ENCODE measurements around the gene PGM2L1.

DNA sequence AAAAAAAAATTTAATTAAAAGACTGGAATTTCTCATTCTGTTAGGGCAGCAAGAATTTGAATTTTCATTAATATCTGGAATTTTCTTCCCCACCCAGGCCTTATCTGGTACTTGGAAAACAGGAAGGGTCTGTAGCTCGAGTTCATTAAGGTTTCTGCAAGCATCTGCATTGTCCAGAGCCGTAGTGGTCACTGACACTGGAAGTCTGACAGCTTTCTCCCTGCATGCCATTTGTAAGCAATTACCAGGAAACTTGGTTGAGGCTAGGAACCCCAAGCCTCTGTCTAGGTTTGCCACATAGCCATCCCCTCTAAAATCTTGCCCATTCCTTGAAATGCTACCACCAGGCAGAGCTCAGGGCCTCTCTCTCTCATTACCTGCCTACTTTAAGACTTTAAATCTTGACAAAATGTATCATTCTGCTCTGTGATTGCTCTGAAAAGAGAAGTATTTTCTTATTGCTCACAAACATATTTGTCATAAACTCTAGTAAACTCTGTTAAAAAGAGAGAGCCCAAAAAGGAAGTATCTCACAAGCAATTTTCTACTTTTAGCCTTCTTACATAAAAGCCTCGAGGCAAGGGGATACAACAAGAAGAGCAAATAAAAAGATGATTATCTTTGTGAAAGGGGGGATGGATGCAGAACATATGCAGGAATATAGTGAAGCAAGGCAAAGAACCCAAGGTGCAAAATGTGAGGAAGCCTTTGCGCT, 5.5 kb upstream of the PGM2L1 start:
- no peak for TF ChIP-seq POLR2A (IDR thresholded peaks at IDR 0.05)
- TF ChIP-seq, protein P1, sequence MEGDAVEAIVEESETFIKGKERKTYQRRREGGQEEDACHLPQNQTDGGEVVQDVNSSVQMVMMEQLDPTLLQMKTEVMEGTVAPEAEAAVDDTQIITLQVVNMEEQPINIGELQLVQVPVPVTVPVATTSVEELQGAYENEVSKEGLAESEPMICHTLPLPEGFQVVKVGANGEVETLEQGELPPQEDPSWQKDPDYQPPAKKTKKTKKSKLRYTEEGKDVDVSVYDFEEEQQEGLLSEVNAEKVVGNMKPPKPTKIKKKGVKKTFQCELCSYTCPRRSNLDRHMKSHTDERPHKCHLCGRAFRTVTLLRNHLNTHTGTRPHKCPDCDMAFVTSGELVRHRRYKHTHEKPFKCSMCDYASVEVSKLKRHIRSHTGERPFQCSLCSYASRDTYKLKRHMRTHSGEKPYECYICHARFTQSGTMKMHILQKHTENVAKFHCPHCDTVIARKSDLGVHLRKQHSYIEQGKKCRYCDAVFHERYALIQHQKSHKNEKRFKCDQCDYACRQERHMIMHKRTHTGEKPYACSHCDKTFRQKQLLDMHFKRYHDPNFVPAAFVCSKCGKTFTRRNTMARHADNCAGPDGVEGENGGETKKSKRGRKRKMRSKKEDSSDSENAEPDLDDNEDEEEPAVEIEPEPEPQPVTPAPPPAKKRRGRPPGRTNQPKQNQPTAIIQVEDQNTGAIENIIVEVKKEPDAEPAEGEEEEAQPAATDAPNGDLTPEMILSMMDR (IDR thresholded peaks at IDR 0.05): no peak

Data from uterus (tissue), 2 donors.